Suprapubic skin (tissue), 4 donors: ENCODE results near the gene SMIM13.

Source experiments
- CTCF ChIP-seq, 2 donors: fragments of 200-600 bp in 1 of 2; fragments of 450-650 bp in 1 of 2; sonication (generic) in 1 of 2; IDR thresholded peaks; one replicate each; pipeline ENCODE4 v1.5.1; 2016 to 2019; ENCODE audit warnings: antibody characterized with exemption in 2 of 2, mild to moderate bottlenecking in 1 of 2, moderate library complexity in 1 of 2
- EP300 ChIP-seq: sonication (generic); formaldehyde crosslinking; IDR thresholded peaks from one replicate; pipeline ENCODE4 v1.6.1; 2017; ENCODE audit warnings: antibody characterized with exemption
- POLR2A ChIP-seq, 2 donors: fragments of 450-650 bp; IDR thresholded peaks; one replicate each; pipeline ENCODE4 v1.6.1; 2017; ENCODE audit warnings: antibody characterized with exemption in 2 of 2, mild to moderate bottlenecking in 2 of 2, moderate library complexity in 2 of 2
- POLR2AphosphoS5 ChIP-seq, 3 donors: sonication (generic); formaldehyde crosslinking; IDR thresholded peaks; one replicate each; pipeline ENCODE4 v1.6.1; 2017; ENCODE audit warnings: antibody characterized with exemption in 3 of 3

- TF ChIP-seq CTCF (IDR thresholded peaks at IDR 0.05), result no peak
- no peak for TF ChIP-seq POLR2A (IDR thresholded peaks at IDR 0.05)
- TF ChIP-seq POLR2AphosphoS5 (IDR thresholded peaks at IDR 0.05), result no peak
- TF ChIP-seq EP300, result no peak
These were observed 70.3 kb downstream of the SMIM13 start for GRCh38 chr6:11163932-11164331.
